HG02610 (cell line): ENCODE measurements around the gene ZNF76.
"Not testable (repeated sequence)": the region's sequence is repeated elsewhere in the genome, so short reads cannot be mapped to it uniquely, and the experiment has no call there.

ENCODE experiments used
- ATAC-seq: cut with Tn5 transposase; IDR thresholded peaks from one replicate; pipeline ENCODE4 v1.9.1; 2021; ENCODE audit warnings: mild to moderate bottlenecking, moderate library complexity; ENCODE audit not compliant: unreplicated experiment

The ZNF76 gene

GRCh38 chr6:35321091-35321490, 61.6 kb downstream of the ZNF76 start:
- ATAC-seq, result no peak

GRCh38 chr6:35327349-35328027, 68.0 kb downstream of the ZNF76 start:
- ATAC-seq, result no peak

GRCh38 chr6:35328108-35328723, 68.7 kb downstream of the ZNF76 start:
- no peak for ATAC-seq

- not testable (repeated sequence) for ATAC-seq
These were observed 69.4 kb downstream of the ZNF76 start for GRCh38 chr6:35328965-35329364.

GRCh38 chr6:35330541-35331119, 71.1 kb downstream of the ZNF76 start:
- no peak for ATAC-seq

- ATAC-seq, result not testable (repeated sequence)
These were observed 72.7 kb downstream of the ZNF76 start for GRCh38 chr6:35332074-35332887.

GRCh38 chr6:35341557-35341956, 82.0 kb downstream of the ZNF76 start:
- no peak for ATAC-seq

- peak; percentile 96 for ATAC-seq
These were observed 82.9 kb downstream of the ZNF76 start, which contains the start of gene PPARD for GRCh38 chr6:35342258-35343091. TSS of gene PPARD (plus strand) at chr6:35342558. CDS start at chr6:35411088, 68,530 bp downstream.

GRCh38 chr6:35343092-35343834, 83.7 kb downstream of the ZNF76 start:
- no peak for ATAC-seq

- ATAC-seq, result no peak
These were observed 84.5 kb downstream of the ZNF76 start for GRCh38 chr6:35343835-35344550.
